NCI-H510A (cell line): ENCODE results near the gene STAB1.

ENCODE experiments used
- DNase-seq: peaks from one replicate; lab custom pipeline; 2025; lab: John Stamatoyannopoulos, UW

Gene STAB1

GRCh38 chr3:52534281-52535183, 39.4 kb downstream of the STAB1 start:
- DNase-seq, result peak; percentile 59

- DNase-seq, result no peak
Observed at GRCh38 chr3:52535411-52536111, 40.4 kb downstream of the STAB1 start.

- DNase-seq, result no peak
Observed at GRCh38 chr3:52536112-52536368, 40.9 kb downstream of the STAB1 start.

- peak; percentile 93 for DNase-seq
Observed at GRCh38 chr3:52536369-52537164, 41.4 kb downstream of the STAB1 start, which contains the start of gene UQCC5. TSS of gene UQCC5 (plus strand) at chr3:52536605. CDS start at chr3:52536756, 151 bp downstream.

- DNase-seq, result no peak
Observed at GRCh38 chr3:52537165-52537620, 42.1 kb downstream of the STAB1 start.

- no peak for DNase-seq
Observed at GRCh38 chr3:52537726-52538421, 42.7 kb downstream of the STAB1 start.

GRCh38 chr3:52539010-52539653, 44.0 kb downstream of the STAB1 start:
- no peak for DNase-seq

- no peak for DNase-seq
Observed at GRCh38 chr3:52541050-52541449, 45.9 kb downstream of the STAB1 start.

GRCh38 chr3:52544937-52545336, 49.8 kb downstream of the STAB1 start:
- no peak for DNase-seq

GRCh38 chr3:52546111-52546901, 51.2 kb downstream of the STAB1 start:
- DNase-seq, result no peak

GRCh38 chr3:52547143-52547542, 52.0 kb downstream of the STAB1 start:
- DNase-seq, result no peak

GRCh38 chr3:52551118-52551517, 56.0 kb downstream of the STAB1 start:
- DNase-seq, result no peak

GRCh38 chr3:52552089-52552488, 57.0 kb downstream of the STAB1 start:
- DNase-seq, result no peak

- peak; percentile 64 for DNase-seq
Observed at GRCh38 chr3:52554026-52554755, 59.1 kb downstream of the STAB1 start.

GRCh38 chr3:52555056-52555455, 59.9 kb downstream of the STAB1 start:
- DNase-seq, result no peak

- DNase-seq, result no peak
Observed at GRCh38 chr3:52557011-52557960, 62.1 kb downstream of the STAB1 start.

- DNase-seq, result no peak
Observed at GRCh38 chr3:52558436-52558835, 63.3 kb downstream of the STAB1 start.

- DNase-seq, result no peak
Observed at GRCh38 chr3:52561028-52561747, 66.0 kb downstream of the STAB1 start.
